GM21367 (cell line): Measurements from ENCODE around the gene DLEC1.
"Not testable (repeated sequence)": the region's sequence is repeated elsewhere in the genome, so short reads cannot be mapped to it uniquely, and the experiment has no call there.

Experiments used
- ATAC-seq: cut with Tn5 transposase; IDR thresholded peaks from one replicate; pipeline ENCODE4 v1.9.1; 2021; ENCODE audit not compliant: unreplicated experiment

Gene DLEC1

GRCh38 chr3:38135621-38136277 is 96.7 kb downstream of the DLEC1 start:
- not testable (repeated sequence) for ATAC-seq

DNA sequence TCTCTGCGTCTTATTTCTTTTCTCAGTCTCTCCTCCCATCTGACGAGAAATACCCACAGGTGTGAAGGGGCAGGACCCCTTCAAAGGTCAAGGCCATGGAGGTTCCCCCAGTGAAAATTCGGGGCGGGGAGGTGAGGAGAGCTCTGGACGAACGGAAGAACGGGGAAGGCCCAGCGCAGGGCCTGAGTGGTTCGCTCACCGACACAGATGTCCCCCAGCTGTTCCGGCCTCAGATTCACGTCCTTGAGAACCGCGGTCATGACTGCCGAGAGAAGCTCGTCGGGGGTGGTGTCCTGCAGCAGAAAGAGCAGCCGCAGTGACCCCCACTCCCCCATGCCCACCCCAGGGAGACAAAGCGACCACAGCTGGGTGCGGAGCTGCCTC is 97.4 kb downstream of the DLEC1 start:
- ATAC-seq = no peak

GRCh38 chr3:38136777-38137614 is 98.0 kb downstream of the DLEC1 start, which contains the start of gene ACAA1:
Gene ACAA1 (minus strand): TSS chr3:38137127. CDS start chr3:38137035, 92 bp downstream.
- peak; percentile 89 for ATAC-seq

GRCh38 chr3:38137615-38138348 is 98.8 kb downstream of the DLEC1 start:
- no peak for ATAC-seq

DNA sequence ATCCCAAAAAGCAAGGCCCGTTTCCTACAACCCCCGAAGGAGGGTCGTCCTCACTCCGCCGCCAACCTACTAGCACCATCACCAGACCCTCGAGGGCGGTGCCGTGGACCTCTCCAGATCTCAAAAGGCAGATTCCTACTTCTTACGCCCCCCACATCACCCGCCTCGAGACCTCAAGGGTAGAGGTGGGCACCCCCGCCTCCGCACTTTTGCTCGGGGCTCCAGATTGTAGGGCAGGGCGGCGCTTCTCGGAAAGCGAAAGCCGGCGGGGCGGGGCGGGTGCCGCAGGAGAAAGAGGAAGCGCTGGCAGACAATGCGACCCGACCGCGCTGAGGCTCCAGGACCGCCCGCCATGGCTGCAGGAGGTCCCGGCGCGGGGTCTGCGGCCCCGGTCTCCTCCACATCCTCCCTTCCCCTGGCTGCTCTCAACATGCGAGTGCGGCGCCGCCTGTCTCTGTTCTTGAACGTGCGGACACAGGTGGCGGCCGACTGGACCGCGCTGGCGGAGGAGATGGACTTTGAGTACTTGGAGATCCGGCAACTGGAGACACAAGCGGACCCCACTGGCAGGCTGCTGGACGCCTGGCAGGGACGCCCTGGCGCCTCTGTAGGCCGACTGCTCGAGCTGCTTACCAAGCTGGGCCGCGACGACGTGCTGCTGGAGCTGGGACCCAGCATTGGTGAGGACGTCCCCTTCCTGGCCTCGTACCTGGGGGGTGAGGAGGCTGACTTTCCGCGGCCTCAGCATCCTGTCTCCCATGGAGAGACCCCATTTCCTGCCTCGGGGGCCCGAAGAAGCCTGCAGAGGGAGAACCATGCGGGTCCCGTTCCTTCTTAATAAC is 99.6 kb downstream of the DLEC1 start, which contains the start of gene MYD88:
Gene MYD88, plus strand, starts transcription at position 313 of the 842 bp plus-strand sequence. Its CDS starts 40 bp downstream, at position 353.
- ATAC-seq = peak; percentile 27

DNA sequence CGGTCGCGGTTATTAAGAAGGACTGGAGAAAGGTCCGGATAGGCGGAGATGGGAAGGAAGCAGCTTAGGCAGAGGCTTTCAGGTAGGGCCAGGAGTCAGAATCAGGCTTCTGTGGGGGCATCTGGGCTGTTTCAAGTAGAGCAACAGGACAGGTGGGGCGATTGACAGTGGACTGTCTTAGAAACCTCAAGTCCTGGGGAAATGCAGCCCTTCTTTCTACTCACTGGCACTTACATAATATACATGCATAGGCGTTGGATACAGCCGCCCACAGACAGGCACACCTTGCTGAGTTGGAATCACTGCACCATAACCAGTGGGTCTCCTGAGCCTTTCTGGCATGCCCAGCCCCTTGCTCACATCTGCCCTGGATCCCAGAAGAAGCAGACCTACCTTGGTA is 100.2 kb downstream of the DLEC1 start:
- no peak for ATAC-seq

GRCh38 chr3:38139652-38140051 is 100.6 kb downstream of the DLEC1 start:
- ATAC-seq = no peak

DNA sequence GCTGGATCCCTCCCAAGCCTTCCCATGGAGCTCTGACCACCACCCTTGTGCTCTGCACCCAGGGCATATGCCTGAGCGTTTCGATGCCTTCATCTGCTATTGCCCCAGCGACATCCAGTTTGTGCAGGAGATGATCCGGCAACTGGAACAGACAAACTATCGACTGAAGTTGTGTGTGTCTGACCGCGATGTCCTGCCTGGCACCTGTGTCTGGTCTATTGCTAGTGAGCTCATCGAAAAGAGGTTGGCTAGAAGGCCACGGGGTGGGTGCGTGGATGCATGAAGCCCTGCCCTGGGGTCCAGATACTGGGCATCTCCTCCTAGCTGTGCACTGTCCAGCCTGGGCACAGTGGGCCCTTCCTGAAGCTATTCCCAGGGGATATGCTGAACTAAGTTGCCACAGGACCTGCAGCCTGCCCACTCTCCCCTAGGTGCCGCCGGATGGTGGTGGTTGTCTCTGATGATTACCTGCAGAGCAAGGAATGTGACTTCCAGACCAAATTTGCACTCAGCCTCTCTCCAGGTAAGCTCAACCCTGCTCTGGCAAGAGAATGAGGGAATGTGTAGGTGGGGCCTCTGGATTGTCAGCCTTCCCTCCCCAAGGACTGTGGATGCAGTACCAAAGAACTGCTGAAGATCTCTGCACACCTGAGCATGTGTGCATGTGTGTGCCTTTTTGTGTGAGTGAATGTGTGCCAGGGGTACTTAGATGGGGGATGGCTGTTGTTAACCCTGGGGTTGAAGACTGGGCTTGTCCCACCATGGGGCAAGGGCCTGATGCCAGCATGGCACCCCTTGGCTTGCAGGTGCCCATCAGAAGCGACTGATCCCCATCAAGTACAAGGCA is 101.5 kb downstream of the DLEC1 start:
- no peak for ATAC-seq

GRCh38 chr3:38141173-38141951 is 102.4 kb downstream of the DLEC1 start:
- ATAC-seq = no peak

DNA sequence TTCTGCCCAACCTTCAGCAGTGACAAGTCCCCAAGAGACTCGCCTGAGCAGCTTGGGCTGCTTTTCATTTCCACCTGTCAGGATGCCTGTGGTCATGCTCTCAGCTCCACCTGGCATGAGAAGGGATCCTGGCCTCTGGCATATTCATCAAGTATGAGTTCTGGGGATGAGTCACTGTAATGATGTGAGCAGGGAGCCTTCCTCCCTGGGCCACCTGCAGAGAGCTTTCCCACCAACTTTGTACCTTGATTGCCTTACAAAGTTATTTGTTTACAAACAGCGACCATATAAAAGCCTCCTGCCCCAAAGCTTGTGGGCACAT is 102.9 kb downstream of the DLEC1 start:
- ATAC-seq = no peak

GRCh38 chr3:38142959-38143358 is 104.0 kb downstream of the DLEC1 start:
- ATAC-seq = no peak

GRCh38 chr3:38143511-38143910 is 104.5 kb downstream of the DLEC1 start:
- no peak for ATAC-seq

GRCh38 chr3:38146504-38146903 is 107.5 kb downstream of the DLEC1 start:
- ATAC-seq = no peak

GRCh38 chr3:38147421-38147820 is 108.4 kb downstream of the DLEC1 start:
- no peak for ATAC-seq

GRCh38 chr3:38148311-38148882 is 109.4 kb downstream of the DLEC1 start:
- ATAC-seq = no peak

- ATAC-seq = no peak
Measured at GRCh38 chr3:38149708-38150107, 110.7 kb downstream of the DLEC1 start.

- no peak for ATAC-seq
Measured at GRCh38 chr3:38150780-38151528, 111.9 kb downstream of the DLEC1 start.

- ATAC-seq = no peak
Measured at GRCh38 chr3:38151667-38152265, 112.8 kb downstream of the DLEC1 start.
